Upper lobe of left lung (tissue), 6 donors: Measurements from ENCODE around the gene ZNF470. TPM values are rescaled to one million over a fixed set of nuclear protein-coding genes. Genes with fewer than 3 reads are reported as not detected.
A peak's percentile ranks its signal among the peaks of the same experiment; 100 is the strongest.

Experiments
- ATAC-seq, 2 donors: fragments of 200-7000 bp; cut with Tn5 transposase; one replicate each; pipeline ENCODE4 v1.9.1; 2022; ENCODE audit warnings: mild to moderate bottlenecking in 2 of 2, moderate library complexity in 2 of 2; ENCODE audit not compliant: low FRiP score in 2 of 2
- DNase-seq, 2 donors: peaks; one replicate each; pipeline ENCODE4 v3.0.0-alpha.2; 2019 to 2020
- H3K27ac ChIP-seq, 4 donors: fragments of 200-600 bp; sonication (generic); one replicate each; pipeline ENCODE4 v1.5.1; 2016 to 2019
- H3K27me3 ChIP-seq, 4 donors: fragments of 200-600 bp; sonication (generic); one replicate each; pipeline ENCODE4 v1.5.1; 2017 to 2019
- H3K36me3 ChIP-seq, 4 donors: fragments of 200-600 bp; sonication (generic); one replicate each; pipeline ENCODE4 v1.5.1; 2016 to 2019
- H3K4me1 ChIP-seq, 4 donors: fragments of 200-600 bp; sonication (generic); one replicate each; pipeline ENCODE4 v1.5.1; 2018 to 2019
- H3K4me3 ChIP-seq, 4 donors: fragments of 200-600 bp; sonication (generic); one replicate each; pipeline ENCODE4 v1.5.1; 2017 to 2019; ENCODE audit warnings: mild to moderate bottlenecking in 2 of 4, moderate library complexity in 1 of 4
- H3K9me3 ChIP-seq, 4 donors: fragments of 200-600 bp; sonication (generic); one replicate each; pipeline ENCODE4 v1.5.1; 2018 to 2019
- CTCF ChIP-seq, 6 experiments: fragments of 450-650 bp in 4 of 6; fragments of 200-600 bp in 2 of 6; sonication (generic) in 2 of 6; IDR thresholded peaks; one replicate each; pipeline ENCODE4 v1.5.1; 2016 to 2019; ENCODE audit warnings: antibody characterized with exemption in 6 of 6
- EP300 ChIP-seq, 4 donors: sonication (generic); formaldehyde crosslinking; IDR thresholded peaks; one replicate each; pipeline ENCODE4 v1.5.1; 2017; ENCODE audit warnings: antibody characterized with exemption in 4 of 4, control low read depth in 2 of 4
- POLR2A ChIP-seq, 4 donors: fragments of 450-650 bp; IDR thresholded peaks; one replicate each; pipeline ENCODE4 v1.5.1; 2016 to 2017; ENCODE audit warnings: antibody characterized with exemption in 4 of 4, mild to moderate bottlenecking in 2 of 4
- POLR2AphosphoS5 ChIP-seq, 2 donors: sonication (generic); formaldehyde crosslinking; IDR thresholded peaks; one replicate each; pipeline ENCODE4 v1.5.1; 2017; ENCODE audit warnings: antibody characterized with exemption in 2 of 2
- WGBS, 2 donors: methylation state at CpG; one replicate each; pipeline ENCODE4 v1.1.5; 2017 to 2018; 5-methylcytosine and 5-hydroxymethylcytosine counted together
- total RNA-seq, 6 donors: library from RNA; depleted of rRNA in 4 of 6; stranded (reverse); fragments of >200 nt in 4 of 6; gene quantifications; one replicate each; pipeline versions ENCODE4 v1.1.0 to v1.2.1, GENCODE V29; 2016 to 2021
- donor health status: DM: no; HTN: no; CAD: no; lungs with moderate emphysema.
- donor health status: DM: no; HTN: yes; CAD: no; lungs with severe emphysema.

Gene ZNF470
- total RNA-seq, 6 donors from 2014 or later = 1.8 to 4.6 (median 3.3) TPM

DNA sequence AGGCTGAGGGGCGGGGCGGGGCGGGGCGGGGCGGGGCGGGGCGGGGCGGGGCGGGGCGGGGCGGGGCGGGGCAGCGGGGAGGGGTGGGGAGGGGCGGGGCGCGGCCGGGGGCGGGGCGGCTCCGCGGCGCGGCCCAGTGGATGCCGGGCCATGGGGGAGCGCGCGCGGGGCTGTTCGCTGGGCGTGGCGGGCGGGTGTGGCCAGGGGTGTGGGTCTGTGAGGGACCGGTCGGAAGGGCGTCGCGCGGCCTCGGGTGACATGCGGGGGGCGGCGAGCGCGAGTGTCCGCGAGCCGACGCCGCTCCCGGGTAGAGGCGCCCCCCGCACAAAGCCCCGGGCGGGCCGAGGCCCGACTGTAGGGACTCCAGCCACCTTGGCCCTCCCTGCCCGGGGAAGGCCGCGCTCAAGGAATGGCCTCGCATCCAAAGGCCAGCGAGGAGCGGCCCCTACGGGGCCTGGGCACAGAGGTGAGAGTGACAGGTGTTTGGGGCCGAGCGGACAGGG lies 28.5 kb upstream of the ZNF470 start, which contains the start of gene ZFP28:
Gene ZFP28 (plus strand): TSS at position 188 of the 503 bp plus-strand sequence. CDS start 71 bp downstream, at position 259.
- TF ChIP-seq CTCF (IDR thresholded peaks at IDR 0.05) = no peak
- TF ChIP-seq POLR2A (IDR thresholded peaks at IDR 0.05) = peak in 1 of 4 donors; percentile 23
- Histone ChIP-seq H3K9me3 (peaks cover 18 to 80% (median 64%) of the 10 kb centered on the region in 4 donors), H3K27ac (peak within 1 kb of the TSS; percentile 81 to 97 (median 92)), H3K27me3 (no peaks in the 10 kb centered on the region), H3K4me3 (peak within 1 kb of the TSS; percentile 65 to 94 (median 74)), H3K36me3 (peaks cover 0 to 28% (median 5%) of the 10 kb centered on the region in 4 donors), H3K4me1 (peaks cover 6 to 18% (median 11%) of the 10 kb centered on the region in 4 donors)
- 0% methylated on average over 2 to 3 of the region's 65 CpGs for WGBS, 2 donors
- ATAC-seq = peak; percentile 72 to 76
- peak; percentile 75 to 96 for DNase-seq

DNA sequence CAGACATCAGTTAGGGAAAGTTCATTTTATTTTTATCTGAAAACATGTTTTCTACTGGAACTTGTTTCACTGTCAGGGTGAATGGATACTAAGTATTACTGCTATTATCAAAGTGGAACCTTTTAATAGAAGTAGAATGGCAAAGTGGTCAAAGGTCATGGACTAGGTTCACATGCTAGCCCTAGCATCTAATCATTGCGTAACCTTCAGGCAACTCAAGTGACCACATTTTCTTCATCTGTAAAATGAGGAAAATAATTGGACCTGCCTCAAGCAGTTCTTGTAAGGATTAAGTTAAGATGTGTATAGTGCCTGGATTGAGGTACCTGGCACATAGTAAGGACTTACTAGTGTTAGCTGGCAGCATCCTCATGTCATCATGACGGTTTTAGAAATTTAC lies 23.5 kb upstream of the ZNF470 start:
- no peak for DNase-seq
- peaks cover 3 to 12% (median 8%) of the 10 kb centered on the region in 4 donors for H3K4me1 ChIP-seq
- peaks cover 2 to 63% (median 36%) of the 10 kb centered on the region in 4 donors for H3K36me3 ChIP-seq
- H3K9me3 ChIP-seq = peaks cover 43 to 89% (median 72%) of the 10 kb centered on the region in 4 donors
- no peak overlapping the region for H3K27ac ChIP-seq
- ATAC-seq = no peak
- H3K27me3 ChIP-seq = no peaks in the 10 kb centered on the region
- H3K4me3 ChIP-seq = no peak overlapping the region
- 93 to 97% methylated on average over 2 of the region's 2 CpGs for WGBS, 2 donors
- TF ChIP-seq POLR2AphosphoS5 (IDR thresholded peaks at IDR 0.05) (no peak), EP300 (IDR thresholded peaks at IDR 0.05) (no peak), CTCF (IDR thresholded peaks at IDR 0.05) (no peak), POLR2A (IDR thresholded peaks at IDR 0.05) (no peak)

DNA sequence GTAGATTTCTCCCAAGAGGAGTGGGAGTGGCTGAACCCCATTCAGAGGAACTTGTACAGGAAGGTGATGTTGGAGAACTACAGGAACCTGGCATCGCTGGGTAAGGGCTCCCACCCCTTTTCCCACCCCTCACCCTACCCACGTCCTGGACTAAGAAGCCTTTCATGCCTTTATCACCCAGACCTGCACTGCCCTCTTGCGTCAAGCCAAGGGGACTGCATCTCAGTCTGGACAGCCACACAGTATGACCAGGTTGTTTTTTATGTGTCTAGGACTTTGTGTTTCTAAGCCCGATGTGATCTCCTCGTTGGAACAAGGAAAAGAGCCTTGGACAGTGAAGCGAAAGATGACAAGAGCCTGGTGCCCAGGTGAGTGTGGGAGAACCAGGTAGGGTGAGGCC lies 19.7 kb upstream of the ZNF470 start:
- WGBS, 2 donors = 63 to 64% methylated on average over 6 of the region's 6 CpGs
- H3K9me3 ChIP-seq = peaks cover 67 to 97% (median 94%) of the 10 kb centered on the region in 4 donors
- no peak for DNase-seq

DNA sequence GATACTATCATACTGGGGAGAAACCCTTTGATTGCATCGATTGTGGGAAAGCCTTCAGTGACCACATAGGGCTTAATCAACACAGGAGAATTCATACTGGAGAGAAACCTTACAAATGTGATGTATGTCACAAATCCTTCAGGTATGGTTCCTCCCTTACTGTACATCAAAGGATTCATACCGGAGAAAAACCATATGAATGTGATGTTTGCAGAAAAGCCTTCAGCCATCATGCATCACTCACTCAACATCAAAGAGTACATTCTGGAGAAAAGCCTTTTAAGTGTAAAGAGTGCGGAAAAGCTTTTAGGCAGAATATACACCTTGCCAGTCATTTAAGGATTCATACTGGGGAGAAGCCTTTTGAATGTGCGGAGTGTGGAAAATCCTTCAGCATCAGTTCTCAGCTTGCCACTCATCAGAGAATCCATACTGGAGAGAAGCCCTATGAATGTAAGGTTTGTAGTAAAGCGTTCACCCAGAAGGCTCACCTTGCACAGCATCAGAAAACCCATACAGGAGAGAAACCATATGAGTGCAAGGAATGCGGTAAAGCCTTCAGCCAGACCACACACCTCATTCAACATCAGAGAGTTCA lies 12.9 kb upstream of the ZNF470 start:
- Histone ChIP-seq H3K27me3 (no peaks in the 10 kb centered on the region), H3K36me3 (peaks cover 21 to 56% (median 44%) of the 10 kb centered on the region in 4 donors), H3K9me3 (peaks cover 83 to 99% (median 98%) of the 10 kb centered on the region in 4 donors), H3K27ac (no peak overlapping the region), H3K4me1 (no peaks in the 10 kb centered on the region), H3K4me3 (no peak overlapping the region)
- no peak for ATAC-seq
- no peak for DNase-seq
- TF ChIP-seq CTCF (IDR thresholded peaks at IDR 0.05) = no peak
- no peak for TF ChIP-seq POLR2A (IDR thresholded peaks at IDR 0.05)
- no peak for TF ChIP-seq POLR2AphosphoS5 (IDR thresholded peaks at IDR 0.05)
- no peak for TF ChIP-seq EP300 (IDR thresholded peaks at IDR 0.05)
- 89 to 97% methylated on average over 6 of the region's 6 CpGs for WGBS, 2 donors

More for the DNA sequence above, 19.7 kb upstream of the ZNF470 start:
- Histone ChIP-seq H3K27ac (no peak overlapping the region), H3K36me3 (peaks cover 27 to 80% (median 63%) of the 10 kb centered on the region in 4 donors), H3K27me3 (no peaks in the 10 kb centered on the region), H3K4me1 (no peaks in the 10 kb centered on the region), H3K4me3 (no peak overlapping the region)
- TF ChIP-seq POLR2A (IDR thresholded peaks at IDR 0.05) (no peak), POLR2AphosphoS5 (IDR thresholded peaks at IDR 0.05) (no peak), CTCF (IDR thresholded peaks at IDR 0.05) (no peak), EP300 (IDR thresholded peaks at IDR 0.05) (no peak)
- ATAC-seq = no peak
